Frontal cortex (tissue), 4 donors: ENCODE measurements around the gene EMILIN1. TPM values are rescaled to one million over a fixed set of nuclear protein-coding genes. Genes with fewer than 3 reads are reported as not detected.
"Not testable (repeated sequence)": the region's sequence is repeated elsewhere in the genome, so short reads cannot be mapped to it uniquely, and the experiment has no call there.

Source experiments
- DNase-seq, 2 donors: peaks; one replicate each; pipeline ENCODE4 v3.0.0; 2012; ENCODE audit warnings: low spot score in 2 of 2
- FAIRE-seq: peaks from 2 replicates; lab custom pipeline; 2012; peaks lifted over from hg19 to GRCh38; lab: Jason Lieb, UNC
- total RNA-seq: library from RNA; depleted of rRNA; stranded (reverse); fragments of >200 nt; gene quantifications from one replicate; pipeline ENCODE4 v1.2.3, GENCODE V29; 2014
- donor health status: control.
- donor health status: control.
- donor health status: control.

The EMILIN1 gene
- total RNA-seq, 1 donor from 2014 or later, result 4.1 TPM

GRCh38 chr2:27091746-27092695 lies 13.6 kb downstream of the EMILIN1 start:
- DNase-seq, result no peak
- no peak for FAIRE-seq

GRCh38 chr2:27092696-27093429 lies 14.4 kb downstream of the EMILIN1 start:
- FAIRE-seq (no peak), DNase-seq (no peak)

GRCh38 chr2:27093430-27094352 lies 15.3 kb downstream of the EMILIN1 start:
- no peak for DNase-seq
- no peak for FAIRE-seq

- FAIRE-seq, result no peak
Observed at GRCh38 chr2:27094353-27094984, 16.1 kb downstream of the EMILIN1 start.

GRCh38 chr2:27095427-27095744 lies 17.0 kb downstream of the EMILIN1 start:
- no peak for DNase-seq
- no peak for FAIRE-seq

More at GRCh38 chr2:27094353-27094984, 16.1 kb downstream of the EMILIN1 start:
- DNase-seq, result no peak

GRCh38 chr2:27095745-27096651 lies 17.6 kb downstream of the EMILIN1 start:
- FAIRE-seq, result no peak
- peak; percentile 78 to 79 for DNase-seq

GRCh38 chr2:27096748-27097297 lies 18.4 kb downstream of the EMILIN1 start:
- no peak for DNase-seq
- FAIRE-seq, result no peak

GRCh38 chr2:27097341-27097740 lies 18.9 kb downstream of the EMILIN1 start:
- DNase-seq, result no peak
- no peak for FAIRE-seq

GRCh38 chr2:27099334-27099955 lies 21.0 kb downstream of the EMILIN1 start:
- DNase-seq (no peak), FAIRE-seq (no peak)

- DNase-seq, result no peak
Observed at GRCh38 chr2:27100036-27100435, 21.6 kb downstream of the EMILIN1 start.

GRCh38 chr2:27102329-27102728 lies 23.9 kb downstream of the EMILIN1 start:
- FAIRE-seq, result no peak
- DNase-seq, result no peak

More at GRCh38 chr2:27100036-27100435, 21.6 kb downstream of the EMILIN1 start:
- no peak for FAIRE-seq

- FAIRE-seq, result no peak
- DNase-seq, result no peak
Observed at GRCh38 chr2:27105981-27106380, 27.6 kb downstream of the EMILIN1 start.

- no peak for DNase-seq
- no peak for FAIRE-seq
Observed at GRCh38 chr2:27108221-27108620, 29.8 kb downstream of the EMILIN1 start.

GRCh38 chr2:27109083-27109482 lies 30.7 kb downstream of the EMILIN1 start:
- no peak for FAIRE-seq
- DNase-seq, result no peak

- not testable (repeated sequence) for FAIRE-seq
Observed at GRCh38 chr2:27110603-27111352, 32.4 kb downstream of the EMILIN1 start.

GRCh38 chr2:27111392-27112078 lies 33.1 kb downstream of the EMILIN1 start:
- FAIRE-seq, DNase-seq: not testable (repeated sequence)

More at GRCh38 chr2:27110603-27111352, 32.4 kb downstream of the EMILIN1 start:
- DNase-seq, result not testable (repeated sequence)
